GM18502 (cell line): ENCODE results near the gene LRIG1.
"Not testable (repeated sequence)": the region's sequence is repeated elsewhere in the genome, so short reads cannot be mapped to it uniquely, and the experiment has no call there.

Experiments used
- ATAC-seq: cut with Tn5 transposase; IDR thresholded peaks from one replicate; pipeline ENCODE4 v1.9.1; 2021; ENCODE audit warnings: mild to moderate bottlenecking; ENCODE audit not compliant: unreplicated experiment, poor library complexity

LRIG1 gene

GRCh38 chr3:66427352-66427751, 73.5 kb downstream of the LRIG1 start:
- ATAC-seq = no peak

GRCh38 chr3:66426135-66426534, 74.7 kb downstream of the LRIG1 start:
- no peak for ATAC-seq

- no peak for ATAC-seq
Measured at GRCh38 chr3:66425576-66426114, 75.2 kb downstream of the LRIG1 start.

DNA sequence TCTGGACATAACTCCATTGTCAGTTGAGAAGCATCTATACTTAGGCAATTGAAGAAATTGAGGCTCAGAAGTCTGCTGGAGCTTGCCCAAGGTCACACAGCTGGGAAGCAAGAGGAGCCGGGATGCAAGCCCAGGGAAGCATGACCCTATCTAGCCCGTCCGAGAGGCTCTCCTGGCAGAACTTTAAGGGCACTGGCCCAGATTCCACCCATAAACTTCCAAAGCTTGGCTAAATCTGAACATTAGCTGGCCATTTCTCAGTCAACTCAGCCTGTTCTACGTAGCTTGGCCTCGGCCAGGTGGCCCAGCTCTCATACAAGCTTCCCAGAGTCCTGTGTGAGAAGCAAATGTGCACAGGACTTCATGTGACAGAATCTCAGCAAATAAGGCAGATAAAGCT, 75.8 kb downstream of the LRIG1 start:
- ATAC-seq = no peak

DNA sequence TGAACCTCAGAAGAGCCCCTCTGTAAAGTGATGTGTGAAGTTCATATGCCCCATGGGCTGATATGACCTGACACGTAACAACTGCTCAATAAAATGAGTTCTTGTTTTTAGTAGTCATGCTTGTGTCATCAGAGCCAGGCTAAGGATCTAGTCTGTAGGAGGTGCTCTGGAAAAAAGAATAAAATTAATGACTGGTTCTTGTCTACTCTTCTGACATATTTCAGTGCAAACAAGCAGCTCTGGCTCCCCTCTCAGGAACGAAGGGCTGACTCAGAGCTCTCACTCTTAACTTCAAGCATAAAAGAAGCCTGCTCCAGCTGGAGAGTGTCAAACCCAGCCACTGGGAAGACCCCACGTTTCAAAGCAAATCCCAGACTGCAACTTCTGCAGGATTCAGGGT, 77.0 kb downstream of the LRIG1 start:
- ATAC-seq = no peak

GRCh38 chr3:66421893-66422292, 78.9 kb downstream of the LRIG1 start:
- not testable (repeated sequence) for ATAC-seq

DNA sequence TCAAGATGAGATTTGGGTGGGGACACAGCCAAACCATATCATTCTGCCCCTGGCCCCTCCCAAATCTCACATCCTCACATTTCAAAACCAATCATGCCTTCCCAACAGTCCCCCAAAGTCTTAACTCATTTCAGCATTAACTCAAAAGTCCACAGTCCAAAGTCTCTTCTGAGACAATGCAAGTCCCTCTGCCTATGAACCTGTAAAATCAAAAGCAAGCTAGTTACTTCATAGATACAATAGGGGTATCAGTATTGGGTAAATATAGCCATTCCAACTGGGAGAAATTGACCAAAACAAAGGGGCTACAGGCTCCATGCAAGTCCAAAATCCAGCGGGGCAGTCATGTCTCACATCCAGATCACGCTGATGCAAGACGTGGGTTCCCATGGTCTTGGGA, 79.7 kb downstream of the LRIG1 start:
- not testable (repeated sequence) for ATAC-seq

GRCh38 chr3:66419036-66419435, 81.8 kb downstream of the LRIG1 start:
- no peak for ATAC-seq

- no peak for ATAC-seq
Measured at GRCh38 chr3:66418475-66418931, 82.3 kb downstream of the LRIG1 start.

DNA sequence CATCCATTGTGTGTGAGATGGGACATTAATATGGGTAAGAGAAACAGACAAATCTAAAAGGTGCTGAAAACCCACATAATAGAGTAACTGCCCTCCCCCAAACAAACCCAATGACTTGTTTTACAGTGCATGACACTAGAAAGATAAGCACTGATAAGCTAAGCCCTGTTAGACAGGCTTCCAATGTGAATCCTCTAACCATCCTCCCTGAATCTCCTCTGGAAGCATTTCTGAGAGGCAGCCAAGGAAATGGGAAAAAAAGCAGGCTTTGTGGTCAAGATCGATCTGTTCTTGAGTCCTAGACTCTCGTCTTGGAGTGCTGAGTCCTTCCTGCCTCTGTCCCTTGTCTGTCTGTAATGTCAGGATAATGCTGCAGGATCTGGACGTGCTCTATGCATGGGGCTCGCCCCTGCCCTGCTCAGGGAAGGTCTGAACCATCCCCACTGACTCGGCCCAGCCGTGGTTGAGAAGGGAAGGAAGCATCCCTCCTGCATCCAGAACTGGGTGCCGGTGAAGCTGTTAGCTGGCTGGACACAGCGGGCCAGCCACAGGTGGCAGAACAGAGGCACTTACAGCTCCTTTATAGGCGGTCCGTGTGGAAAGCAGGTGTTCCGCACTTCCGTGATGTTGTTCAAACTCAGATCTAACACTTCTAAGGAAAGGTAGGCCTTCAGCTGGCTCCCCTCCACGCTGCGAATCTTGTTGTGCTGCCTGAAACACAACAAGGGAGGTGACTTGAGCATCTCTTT, 84.1 kb downstream of the LRIG1 start:
- no peak for ATAC-seq

DNA sequence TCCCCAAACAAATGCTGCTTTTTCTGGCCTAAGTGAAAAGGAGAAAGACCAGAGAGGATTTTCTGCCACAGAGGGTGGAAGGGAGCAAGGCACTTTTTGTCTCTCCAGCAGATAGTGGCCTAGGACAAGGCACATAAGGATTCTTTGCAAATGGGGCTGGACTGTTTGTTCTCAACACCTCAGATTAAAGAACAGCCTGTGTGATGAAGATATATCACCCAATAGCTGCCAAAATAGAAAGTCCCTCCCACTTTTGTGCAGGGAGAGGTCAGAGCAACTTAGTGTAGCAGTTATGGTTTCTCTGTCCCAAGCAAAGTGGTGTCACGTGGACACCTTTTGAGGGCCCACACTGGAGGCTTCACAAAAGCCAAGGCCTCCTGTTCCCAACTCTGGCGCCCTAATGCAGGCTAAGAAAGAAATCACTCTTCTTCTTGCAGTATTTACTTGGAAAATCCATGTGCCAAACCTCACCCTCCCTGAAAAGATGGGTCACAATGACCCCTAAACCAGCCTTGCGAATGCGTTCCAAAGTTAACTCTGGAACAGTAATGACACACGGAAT, 84.9 kb downstream of the LRIG1 start:
- ATAC-seq = no peak

DNA sequence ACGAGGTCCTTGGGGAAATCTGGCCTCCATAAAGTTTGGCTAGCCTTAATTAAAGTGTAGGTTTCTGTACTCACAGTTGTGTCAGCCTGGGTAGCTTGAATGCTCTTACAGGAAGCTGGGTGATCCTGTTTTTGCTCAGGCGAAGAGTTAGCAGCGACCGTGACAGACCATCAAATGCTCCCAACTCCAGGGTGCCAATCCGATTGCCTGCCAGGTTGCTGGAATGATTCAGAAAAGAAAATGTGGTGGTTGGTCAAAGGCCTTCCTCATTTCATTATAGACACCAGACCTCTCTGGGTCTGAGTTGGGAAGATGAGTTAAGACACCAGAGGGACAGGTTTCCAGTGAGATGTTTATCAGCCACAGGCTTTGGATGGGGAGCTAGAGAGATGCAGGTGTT, 86.0 kb downstream of the LRIG1 start:
- no peak for ATAC-seq

DNA sequence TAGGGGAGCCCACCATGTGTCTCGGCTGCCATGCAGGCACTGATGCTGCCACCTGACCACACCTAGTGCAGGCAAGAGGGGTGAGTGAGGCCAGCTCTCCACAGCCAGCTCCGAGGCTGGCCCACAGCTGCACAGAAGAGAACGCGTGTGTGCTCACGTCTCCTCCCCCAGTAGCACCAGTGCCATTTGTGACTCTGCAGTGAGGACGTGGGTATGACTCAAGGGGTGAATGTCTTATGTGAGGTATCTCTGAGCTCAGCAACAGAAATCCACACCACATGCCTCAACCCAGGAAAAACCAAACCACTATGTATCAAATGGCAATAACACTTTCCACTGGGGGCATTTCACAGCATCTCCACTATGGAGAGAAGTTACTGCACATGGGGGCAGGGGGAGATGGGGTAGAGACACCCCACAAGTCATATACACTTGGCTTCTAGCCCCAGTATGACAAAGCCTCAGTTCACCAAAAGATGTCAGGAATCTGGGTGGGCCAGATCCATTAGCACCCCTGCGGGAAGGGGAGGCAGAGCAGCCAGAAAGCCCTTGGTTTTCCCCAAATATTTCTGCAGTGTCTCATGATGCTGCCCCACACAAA, 87.6 kb downstream of the LRIG1 start:
- ATAC-seq = no peak

GRCh38 chr3:66411961-66412887, 88.6 kb downstream of the LRIG1 start:
- ATAC-seq = no peak

- no peak for ATAC-seq
Measured at GRCh38 chr3:66411474-66411873, 89.3 kb downstream of the LRIG1 start.

GRCh38 chr3:66410976-66411375, 89.8 kb downstream of the LRIG1 start:
- no peak for ATAC-seq

- ATAC-seq = no peak
Measured at GRCh38 chr3:66409771-66410754, 90.8 kb downstream of the LRIG1 start.

- peak; percentile 85 for ATAC-seq
Measured at GRCh38 chr3:66407611-66408218, 93.1 kb downstream of the LRIG1 start.
